HL-60 (cell line): Measurements from ENCODE around the gene PTGES.
"Not testable (repeated sequence)": the region's sequence is repeated elsewhere in the genome, so short reads cannot be mapped to it uniquely, and the experiment has no call there.

ENCODE experiments used
- DNase-seq, 2 experiments: peaks; one replicate each; pipeline ENCODE4 v3.0.0-alpha.2; 2010 to 2020; ENCODE audit warnings: low read depth in 1 of 2, low spot score in 1 of 2
- H3K27ac ChIP-seq: fragments of 250-450 bp; sonication (Bioruptor Pico); replicated peaks from 2 replicates; pipeline ENCODE4 v1.5.1; 2020; ENCODE audit warnings: mild to moderate bottlenecking, moderate library complexity
- H3K27me3 ChIP-seq: fragments of 250-450 bp; sonication (Bioruptor Pico); 2 replicates; pipeline ENCODE4 v1.5.1; 2021; ENCODE audit warnings: mild to moderate bottlenecking, moderate library complexity; ENCODE audit not compliant: insufficient read depth, poor library complexity, severe bottlenecking
- H3K4me3 ChIP-seq: replicated peaks from 2 replicates; pipeline ENCODE4 v1.5.1; 2011; ENCODE audit warnings: mild to moderate bottlenecking, control low read depth, low read length; ENCODE audit not compliant: insufficient read depth
- CTCF ChIP-seq: IDR thresholded peaks from one replicate; pipeline ENCODE4 v1.5.1; 2011; ENCODE audit warnings: low read length, control low read depth, inconsistent platforms; ENCODE audit not compliant: insufficient read depth
- GABPA ChIP-seq: IDR thresholded peaks from 2 replicates; pipeline ENCODE4 v1.6.1; 2012; ENCODE audit warnings: low read depth
- POLR2AphosphoS5 ChIP-seq: IDR thresholded peaks from 2 replicates; pipeline ENCODE4 v1.6.1; 2012; ENCODE audit warnings: low read depth
- REST ChIP-seq: IDR thresholded peaks from 2 replicates; pipeline ENCODE4 v1.6.1; 2012; ENCODE audit warnings: low read depth; ENCODE audit not compliant: insufficient replicate concordance
- SPI1 ChIP-seq: IDR thresholded peaks from 2 replicates; pipeline ENCODE4 v1.6.1; 2012; ENCODE audit warnings: low read depth, mild to moderate bottlenecking, borderline replicate concordance

PTGES gene

GRCh38 chr9:129794549-129794948, 41.7 kb upstream of the PTGES start:
- H3K4me3 ChIP-seq: no peak overlapping the region
- TF ChIP-seq REST (no peak), GABPA (no peak), POLR2AphosphoS5 (no peak), SPI1 (no peak), CTCF (no peak)
- DNase-seq: no peak
- no peaks in the 10 kb centered on the region for H3K27me3 ChIP-seq
- H3K27ac ChIP-seq: no peak overlapping the region

GRCh38 chr9:129786481-129786880, 33.6 kb upstream of the PTGES start:
- TF ChIP-seq REST: no peak
- TF ChIP-seq GABPA: no peak
- no peak for TF ChIP-seq CTCF
- TF ChIP-seq SPI1: no peak
- no peak for TF ChIP-seq POLR2AphosphoS5
- DNase-seq: no peak

GRCh38 chr9:129785866-129786265, 33.0 kb upstream of the PTGES start:
- peaks cover 3% of the 10 kb centered on the region for H3K27me3 ChIP-seq
- H3K27ac ChIP-seq: no peak overlapping the region
- DNase-seq: no peak
- no peak for TF ChIP-seq SPI1
- no peak for TF ChIP-seq POLR2AphosphoS5
- TF ChIP-seq REST: no peak
- TF ChIP-seq GABPA: no peak
- TF ChIP-seq CTCF: no peak
- H3K4me3 ChIP-seq: no peak overlapping the region

More at GRCh38 chr9:129786481-129786880, 33.6 kb upstream of the PTGES start:
- H3K27me3 ChIP-seq: peaks cover 3% of the 10 kb centered on the region
- no peak overlapping the region for H3K27ac ChIP-seq
- H3K4me3 ChIP-seq: no peak overlapping the region

GRCh38 chr9:129784970-129785369, 32.1 kb upstream of the PTGES start:
- not testable (repeated sequence) for DNase-seq, H3K4me3 ChIP-seq, H3K27ac ChIP-seq, H3K27me3 ChIP-seq
